HCT116 (cell line): ENCODE measurements around the gene C16orf78. TPM values are rescaled to one million over a fixed set of nuclear protein-coding genes. Genes with fewer than 3 reads are reported as not detected.

Source experiments
- ATAC-seq: fragments of 200-7000 bp; cut with Tn5 transposase; 2 replicates; pipeline ENCODE4 v1.9.1; 2020; ENCODE audit warnings: mild to moderate bottlenecking, moderate library complexity
- BruUV-seq: library from RNA; stranded (reverse); fragments of 400-500 nt; replicated peaks from 2 replicates; lab custom pipeline; 2021; lab: Mats Ljungman, UMichigan
- CTCF ChIA-PET: fragments of 300-600 bp; sonication (Branson Sonifier 250); formaldehyde crosslinking; loops from one replicate; lab custom pipeline; 2021; ENCODE audit warnings: antibody characterized with exemption; lab: Charles Lee
- POLR2A ChIA-PET: fragments of 300-600, 350-600 bp; sonication (Branson Sonifier 250); formaldehyde crosslinking; loops from one replicate; lab custom pipeline; 2021; ENCODE audit warnings: antibody characterized with exemption; lab: Charles Lee
- RAD21 ChIA-PET, 2 experiments: fragments of 300-600 bp; sonication (Branson Sonifier 250); formaldehyde crosslinking; loops; one replicate each; lab custom pipeline; 2023; ENCODE audit warnings: low total read pairs in 2 of 2; ENCODE audit not compliant: uncharacterized antibody in 2 of 2, unreplicated experiment in 2 of 2, low non-redundant PET in 1 of 2; lab: Charles Lee
- DNase-seq: peaks from one replicate; pipeline ENCODE4 v3.0.0-alpha.2; 2010; ENCODE audit warnings: low read depth, low spot score
- H2AFZ ChIP-seq: fragments of 200-600 bp; shearing (Covaris generic), sonication (generic); 2 replicates; pipeline ENCODE4 v1.6.1; 2017; ENCODE audit warnings: low read depth, mixed run types, mixed read lengths, antibody characterized with exemption, low read length; ENCODE audit not compliant: poor library complexity, severe bottlenecking
- H3K27ac ChIP-seq: 2 replicates; pipeline ENCODE4 v1.5.1; 2012; ENCODE audit warnings: low read depth, low read length
- H3K27me3 ChIP-seq: fragments of 200-600 bp; sonication (generic); 2 replicates; pipeline ENCODE4 v1.6.1; 2016; ENCODE audit warnings: mixed run types, low read length, mixed read lengths; ENCODE audit not compliant: insufficient read depth
- H3K36me3 ChIP-seq, 2 experiments: fragments of 200-500 bp in 1 of 2; fragments of 200-600 bp in 1 of 2; sonication (Bioruptor generic) in 1 of 2; sonication (generic) in 1 of 2; 2 replicates each; pipeline versions ENCODE4 v1.5.1 to v1.6.1; 2014 to 2016; ENCODE audit warnings: low read length in 2 of 2, inconsistent platforms in 1 of 2, mixed read lengths in 1 of 2, mixed run types in 1 of 2; ENCODE audit not compliant: insufficient read depth in 2 of 2, control insufficient read depth in 1 of 2
- H3K4me1 ChIP-seq, 2 experiments: fragments of 200-600 bp in 1 of 2; sonication (generic) in 1 of 2; 2 replicates each; pipeline versions ENCODE4 v1.5.1 to v1.6.1; 2012 to 2017; ENCODE audit warnings: low read length in 2 of 2, inconsistent platforms in 1 of 2, mild to moderate bottlenecking in 1 of 2, mixed read lengths in 1 of 2, mixed run types in 1 of 2, moderate library complexity in 1 of 2; ENCODE audit not compliant: insufficient read depth in 2 of 2, control insufficient read depth in 1 of 2
- H3K4me2 ChIP-seq: fragments of 200-600 bp; sonication (generic); 2 replicates; pipeline ENCODE4 v1.6.1; 2017; ENCODE audit warnings: mixed run types, low read length, mixed read lengths
- H3K4me3 ChIP-seq, 2 experiments: fragments of 200-600 bp in 1 of 2; sonication (generic) in 1 of 2; replicated peaks in 1 of 2; 2 replicates each; pipeline ENCODE4 v1.5.1; 2011 to 2016; ENCODE audit warnings: low read length in 2 of 2, control low read depth in 1 of 2, low read depth in 1 of 2, mild to moderate bottlenecking in 1 of 2, mixed read lengths in 1 of 2, mixed run types in 1 of 2
- H3K79me2 ChIP-seq: fragments of 200-600 bp; sonication (generic); 2 replicates; pipeline ENCODE4 v1.6.1; 2017; ENCODE audit warnings: mild to moderate bottlenecking, mixed run types, low read length, moderate library complexity, mixed read lengths; ENCODE audit not compliant: insufficient read depth
- H3K9ac ChIP-seq: fragments of 200-600 bp; sonication (generic); 2 replicates; pipeline ENCODE4 v1.6.1; 2016; ENCODE audit warnings: low read length, mixed read lengths
- H3K9me2 ChIP-seq: fragments of 200-600 bp; sonication (generic), shearing (Covaris generic); 2 replicates; pipeline ENCODE4 v1.6.1; 2017; ENCODE audit warnings: mixed run types, mild to moderate bottlenecking, moderate library complexity; ENCODE audit not compliant: insufficient read depth
- H3K9me3 ChIP-seq, 2 experiments: fragments of 200-500 bp in 1 of 2; fragments of 200-600 bp in 1 of 2; sonication (Bioruptor generic) in 1 of 2; sonication (generic) in 1 of 2; 2 replicates each; pipeline ENCODE4 v1.6.1; 2014 to 2017; ENCODE audit warnings: low read length in 2 of 2, mixed read lengths in 2 of 2, inconsistent platforms in 1 of 2, low read depth in 1 of 2, mild to moderate bottlenecking in 1 of 2, mixed run types in 1 of 2, moderate library complexity in 1 of 2; ENCODE audit not compliant: control insufficient read depth in 1 of 2, insufficient read depth in 1 of 2
- H4K20me1 ChIP-seq: fragments of 200-600 bp; sonication (generic), shearing (Covaris generic); 2 replicates; pipeline ENCODE4 v1.6.1; 2017; ENCODE audit warnings: mixed run types, mild to moderate bottlenecking, moderate library complexity; ENCODE audit not compliant: insufficient read depth
- FOSL1 ChIP-seq: IDR thresholded peaks from 2 replicates; pipeline ENCODE4 v1.6.1; 2012; ENCODE audit warnings: low read depth
- JUND ChIP-seq: IDR thresholded peaks from 2 replicates; pipeline ENCODE4 v1.6.1; 2012
- POLR2A ChIP-seq: IDR thresholded peaks from 2 replicates; pipeline ENCODE4 v1.7.0; 2011; ENCODE audit warnings: borderline replicate concordance; ENCODE audit not compliant: insufficient read depth, insufficient read length; ENCODE audit errors: extremely low read depth
- SP1 ChIP-seq: IDR thresholded peaks from 2 replicates; pipeline ENCODE4 v1.6.1; 2012; ENCODE audit warnings: low read depth
- YY1 ChIP-seq: IDR thresholded peaks from 2 replicates; pipeline ENCODE4 v1.6.1; 2011; ENCODE audit warnings: low read length, low read depth, moderate library complexity, mild to moderate bottlenecking; ENCODE audit not compliant: insufficient replicate concordance; ENCODE audit errors: extremely low read depth
- intact Hi-C: fragments of 100-400 bp; cut with micrococcal nuclease; formaldehyde crosslinking; loops from 2 replicates; pipeline ENCODE4 v1.10.0; 2022
- total RNA-seq: library from RNA; stranded (reverse); gene quantifications from one replicate; pipeline ENCODE4 v1.2.1, GENCODE V29; 2021; ENCODE audit not compliant: unreplicated experiment
- TF ChIP-seq, protein P1 (sequence below): IDR thresholded peaks from 2 replicates; pipeline ENCODE4 v1.6.1; 2012; ENCODE audit warnings: low read depth
- TF ChIP-seq, protein P2 (sequence below): IDR thresholded peaks from 2 replicates; pipeline ENCODE4 v1.6.1; 2011; ENCODE audit warnings: mild to moderate bottlenecking, low read length, moderate library complexity; ENCODE audit not compliant: insufficient replicate concordance; ENCODE audit errors: extremely low read depth

The C16orf78 gene
- total RNA-seq, 1 experiment from 2014 or later: not detected

DNA sequence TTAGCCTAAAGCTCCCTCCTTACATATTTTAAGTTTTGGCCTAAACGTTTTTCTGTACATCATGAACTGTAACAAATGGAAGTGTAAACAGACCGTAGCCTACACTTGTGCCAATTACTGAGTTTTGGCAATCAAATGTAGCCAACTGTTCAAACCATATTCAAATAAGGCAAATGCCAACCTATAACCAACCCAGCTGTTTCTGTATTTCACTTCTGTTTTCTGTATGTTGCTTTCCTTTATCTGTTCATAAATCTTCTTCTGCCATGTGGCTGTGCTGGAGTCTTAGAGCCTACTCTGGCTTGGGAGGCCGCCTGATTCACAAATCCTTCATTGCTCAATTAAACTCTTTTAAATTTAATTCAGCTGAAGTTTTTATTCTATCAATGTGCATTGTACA, 6.9 kb upstream of the C16orf78 start:
- Histone ChIP-seq H2AFZ (no peak overlapping the region), H3K4me2 (no peak overlapping the region), H3K27me3 (0 out of 2 replicates have a peak, but pooled peaks cover 13% of the 10 kb centered on the region), H3K4me1 (no peaks in the 10 kb centered on the region)
- RAD21 ChIA-PET: no interaction called here
- BruUV-seq: no TSS peak
- TF ChIP-seq FOSL1 (no peak), JUND (no peak)
- TF ChIP-seq, protein P1, sequence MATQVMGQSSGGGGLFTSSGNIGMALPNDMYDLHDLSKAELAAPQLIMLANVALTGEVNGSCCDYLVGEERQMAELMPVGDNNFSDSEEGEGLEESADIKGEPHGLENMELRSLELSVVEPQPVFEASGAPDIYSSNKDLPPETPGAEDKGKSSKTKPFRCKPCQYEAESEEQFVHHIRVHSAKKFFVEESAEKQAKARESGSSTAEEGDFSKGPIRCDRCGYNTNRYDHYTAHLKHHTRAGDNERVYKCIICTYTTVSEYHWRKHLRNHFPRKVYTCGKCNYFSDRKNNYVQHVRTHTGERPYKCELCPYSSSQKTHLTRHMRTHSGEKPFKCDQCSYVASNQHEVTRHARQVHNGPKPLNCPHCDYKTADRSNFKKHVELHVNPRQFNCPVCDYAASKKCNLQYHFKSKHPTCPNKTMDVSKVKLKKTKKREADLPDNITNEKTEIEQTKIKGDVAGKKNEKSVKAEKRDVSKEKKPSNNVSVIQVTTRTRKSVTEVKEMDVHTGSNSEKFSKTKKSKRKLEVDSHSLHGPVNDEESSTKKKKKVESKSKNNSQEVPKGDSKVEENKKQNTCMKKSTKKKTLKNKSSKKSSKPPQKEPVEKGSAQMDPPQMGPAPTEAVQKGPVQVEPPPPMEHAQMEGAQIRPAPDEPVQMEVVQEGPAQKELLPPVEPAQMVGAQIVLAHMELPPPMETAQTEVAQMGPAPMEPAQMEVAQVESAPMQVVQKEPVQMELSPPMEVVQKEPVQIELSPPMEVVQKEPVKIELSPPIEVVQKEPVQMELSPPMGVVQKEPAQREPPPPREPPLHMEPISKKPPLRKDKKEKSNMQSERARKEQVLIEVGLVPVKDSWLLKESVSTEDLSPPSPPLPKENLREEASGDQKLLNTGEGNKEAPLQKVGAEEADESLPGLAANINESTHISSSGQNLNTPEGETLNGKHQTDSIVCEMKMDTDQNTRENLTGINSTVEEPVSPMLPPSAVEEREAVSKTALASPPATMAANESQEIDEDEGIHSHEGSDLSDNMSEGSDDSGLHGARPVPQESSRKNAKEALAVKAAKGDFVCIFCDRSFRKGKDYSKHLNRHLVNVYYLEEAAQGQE: no peak
- TF ChIP-seq, all 23 proteins: peak for 0
- no peaks in the 10 kb centered on the region for H3K9me2 ChIP-seq
- H3K27ac ChIP-seq: no peak overlapping the region
- H3K4me3 ChIP-seq: no peak overlapping the region
- ChIA-PET POLR2A (no interaction called here), CTCF (no interaction called here)
- DNase-seq (no peak), ATAC-seq (no peak)
- intact Hi-C loops: no loop called here
- H3K36me3 ChIP-seq: no peaks in the 10 kb centered on the region
- no peaks in the 10 kb centered on the region for H3K79me2 ChIP-seq
- no peaks in the 10 kb centered on the region for H4K20me1 ChIP-seq
- no peak overlapping the region for H3K9ac ChIP-seq
- no peaks in the 10 kb centered on the region for H3K9me3 ChIP-seq

DNA sequence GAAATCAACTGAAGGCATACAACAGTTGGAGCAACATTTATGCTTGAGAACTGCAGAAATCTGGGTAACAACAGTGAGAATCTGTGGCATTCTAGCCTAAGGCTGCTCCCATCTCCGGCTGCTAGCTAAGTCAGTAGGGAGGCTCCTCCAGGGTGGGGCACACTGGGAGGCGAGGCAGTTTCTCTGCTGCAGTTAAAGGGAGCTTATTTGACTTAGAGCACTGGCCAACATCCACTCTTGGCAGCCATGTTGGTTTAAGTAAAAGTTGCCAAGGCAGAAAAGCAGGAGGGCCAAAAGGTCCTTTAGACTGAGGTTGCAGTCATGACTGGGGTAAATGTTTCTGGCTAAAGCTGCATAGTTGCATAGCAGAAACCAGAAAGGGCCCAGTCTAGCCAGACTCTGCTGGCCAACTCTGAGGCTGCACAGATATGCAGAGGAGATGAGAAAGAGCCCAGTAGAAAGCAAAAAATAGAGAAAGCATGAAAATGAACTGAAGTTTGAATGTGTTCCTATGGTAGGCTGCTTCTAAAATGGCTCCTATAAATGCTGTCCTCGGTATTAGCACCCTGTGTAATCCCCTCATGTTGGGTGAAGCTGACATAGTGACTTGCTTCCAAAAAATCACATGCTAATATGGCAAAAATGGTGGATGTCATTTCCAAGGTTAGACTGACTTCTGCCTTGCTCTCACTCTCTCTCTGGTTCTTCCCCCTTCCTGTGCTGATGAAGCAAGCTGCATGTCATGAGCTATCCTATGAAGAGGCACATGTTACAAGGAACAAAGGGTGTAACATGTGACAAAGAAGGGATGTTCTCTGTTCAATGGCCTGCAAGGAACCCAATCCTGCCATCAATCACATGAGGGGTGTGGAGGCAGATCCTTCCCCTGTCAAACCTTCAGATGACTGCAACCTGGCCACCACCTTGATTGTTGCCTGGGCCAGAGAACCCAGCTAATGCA, 3.7 kb upstream of the C16orf78 start:
- BruUV-seq: no TSS peak
- ATAC-seq: no peak
- no peak overlapping the region for H2AFZ ChIP-seq
- H3K9me3 ChIP-seq: no peaks in the 10 kb centered on the region
- intact Hi-C loops: no loop called here
- no peaks in the 10 kb centered on the region for H4K20me1 ChIP-seq
- no peaks in the 10 kb centered on the region for H3K79me2 ChIP-seq
- H3K27me3 ChIP-seq: 0 out of 2 replicates have a peak, but pooled peaks cover 11% of the 10 kb centered on the region
- no peak for DNase-seq
- ChIA-PET RAD21 (no interaction called here), POLR2A (no interaction called here), CTCF (no interaction called here)
- no peaks in the 10 kb centered on the region for H3K4me1 ChIP-seq
- no peak overlapping the region for H3K27ac ChIP-seq
- no peaks in the 10 kb centered on the region for H3K36me3 ChIP-seq
- H3K4me2 ChIP-seq: no peak overlapping the region
- no peak overlapping the region for H3K9ac ChIP-seq
- no peaks in the 10 kb centered on the region for H3K9me2 ChIP-seq
- H3K4me3 ChIP-seq: no peak overlapping the region
- TF ChIP-seq JUND (no peak), FOSL1 (no peak), SP1 (no peak), POLR2A (no peak), YY1 (no peak)
- TF ChIP-seq, protein P2, sequence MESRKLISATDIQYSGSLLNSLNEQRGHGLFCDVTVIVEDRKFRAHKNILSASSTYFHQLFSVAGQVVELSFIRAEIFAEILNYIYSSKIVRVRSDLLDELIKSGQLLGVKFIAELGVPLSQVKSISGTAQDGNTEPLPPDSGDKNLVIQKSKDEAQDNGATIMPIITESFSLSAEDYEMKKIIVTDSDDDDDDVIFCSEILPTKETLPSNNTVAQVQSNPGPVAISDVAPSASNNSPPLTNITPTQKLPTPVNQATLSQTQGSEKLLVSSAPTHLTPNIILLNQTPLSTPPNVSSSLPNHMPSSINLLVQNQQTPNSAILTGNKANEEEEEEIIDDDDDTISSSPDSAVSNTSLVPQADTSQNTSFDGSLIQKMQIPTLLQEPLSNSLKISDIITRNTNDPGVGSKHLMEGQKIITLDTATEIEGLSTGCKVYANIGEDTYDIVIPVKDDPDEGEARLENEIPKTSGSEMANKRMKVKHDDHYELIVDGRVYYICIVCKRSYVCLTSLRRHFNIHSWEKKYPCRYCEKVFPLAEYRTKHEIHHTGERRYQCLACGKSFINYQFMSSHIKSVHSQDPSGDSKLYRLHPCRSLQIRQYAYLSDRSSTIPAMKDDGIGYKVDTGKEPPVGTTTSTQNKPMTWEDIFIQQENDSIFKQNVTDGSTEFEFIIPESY: no peak
- TF ChIP-seq, protein P1: no peak
